Liver (tissue), 3 donors: ENCODE measurements around the gene PLCG2.

Source experiments
- EGR1 ChIP-seq, 2 donors: IDR thresholded peaks; 2 replicates each; pipeline ENCODE4 v1.6.1; 2016 to 2018; ENCODE audit warnings: antibody characterized with exemption in 2 of 2, low read depth in 2 of 2
- FOXA1 ChIP-seq: IDR thresholded peaks from 2 replicates; pipeline ENCODE4 v1.6.1; 2016; ENCODE audit warnings: antibody characterized with exemption
- GABPA ChIP-seq, 2 donors: IDR thresholded peaks in 1 of 2; conservative IDR thresholded peaks in 1 of 2; 2 replicates each; pipeline ENCODE4 v1.6.1; 2016; ENCODE audit warnings: antibody characterized with exemption in 2 of 2, mild to moderate bottlenecking in 1 of 2, moderate library complexity in 1 of 2
- RAD21 ChIP-seq, 2 donors: IDR thresholded peaks; 2 replicates each; pipeline ENCODE4 v1.6.1; 2016; ENCODE audit warnings: antibody characterized with exemption in 2 of 2, mild to moderate bottlenecking in 2 of 2
- SP1 ChIP-seq: IDR thresholded peaks from 2 replicates; pipeline ENCODE4 v1.6.1; 2018; ENCODE audit warnings: antibody characterized with exemption, mild to moderate bottlenecking
- TAF1 ChIP-seq: conservative IDR thresholded peaks from 2 replicates; pipeline ENCODE4 v1.6.1; 2016; ENCODE audit warnings: antibody characterized with exemption, mild to moderate bottlenecking
- YY1 ChIP-seq: IDR thresholded peaks from 2 replicates; pipeline ENCODE4 v1.6.1; 2016; ENCODE audit warnings: antibody characterized with exemption, mild to moderate bottlenecking
- TF ChIP-seq, protein P1 (sequence below): fragments of 150-350 bp; IDR thresholded peaks from 2 replicates; pipeline ENCODE4 v1.5.1; 2017; ENCODE audit warnings: improper control_type of control experiment, low read depth, low read length; ENCODE audit not compliant: missing input control
- TF ChIP-seq, protein P2 (sequence below): IDR thresholded peaks from 2 replicates; pipeline ENCODE4 v1.6.1; 2016; ENCODE audit warnings: antibody characterized with exemption
- TF ChIP-seq, protein P3 (sequence below): IDR thresholded peaks from 2 replicates; pipeline ENCODE4 v1.6.1; 2016; ENCODE audit warnings: antibody characterized with exemption, mild to moderate bottlenecking
- TF ChIP-seq, protein P4 (sequence below): IDR thresholded peaks from 2 replicates; pipeline ENCODE4 v1.6.1; 2016; ENCODE audit warnings: antibody characterized with exemption
- donor health status: healthy.
- donor health status: healthy.

DNA sequence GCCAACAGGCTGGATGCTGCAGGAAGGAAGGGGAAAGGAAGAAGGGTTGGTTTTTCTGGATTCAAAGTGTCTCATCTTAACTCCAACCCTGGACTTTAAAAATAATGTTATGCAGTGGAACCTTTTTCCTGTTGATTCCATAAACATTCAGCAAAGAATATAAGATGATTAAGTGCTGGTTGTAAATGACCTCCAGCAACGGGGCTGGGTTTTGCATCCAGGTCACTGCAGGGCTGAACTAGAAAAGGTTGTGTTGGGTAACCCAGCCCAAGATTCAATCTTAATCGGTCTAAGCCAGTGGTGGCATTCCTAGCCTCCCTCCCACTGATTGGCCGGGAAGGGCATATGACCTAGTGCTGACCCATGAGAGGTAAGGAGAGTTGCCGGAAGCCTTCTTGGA lies 34.2 kb upstream of the PLCG2 start:
- TF ChIP-seq RAD21 (IDR thresholded peaks at IDR 0.05) = no peak
- TF ChIP-seq, protein P1, sequence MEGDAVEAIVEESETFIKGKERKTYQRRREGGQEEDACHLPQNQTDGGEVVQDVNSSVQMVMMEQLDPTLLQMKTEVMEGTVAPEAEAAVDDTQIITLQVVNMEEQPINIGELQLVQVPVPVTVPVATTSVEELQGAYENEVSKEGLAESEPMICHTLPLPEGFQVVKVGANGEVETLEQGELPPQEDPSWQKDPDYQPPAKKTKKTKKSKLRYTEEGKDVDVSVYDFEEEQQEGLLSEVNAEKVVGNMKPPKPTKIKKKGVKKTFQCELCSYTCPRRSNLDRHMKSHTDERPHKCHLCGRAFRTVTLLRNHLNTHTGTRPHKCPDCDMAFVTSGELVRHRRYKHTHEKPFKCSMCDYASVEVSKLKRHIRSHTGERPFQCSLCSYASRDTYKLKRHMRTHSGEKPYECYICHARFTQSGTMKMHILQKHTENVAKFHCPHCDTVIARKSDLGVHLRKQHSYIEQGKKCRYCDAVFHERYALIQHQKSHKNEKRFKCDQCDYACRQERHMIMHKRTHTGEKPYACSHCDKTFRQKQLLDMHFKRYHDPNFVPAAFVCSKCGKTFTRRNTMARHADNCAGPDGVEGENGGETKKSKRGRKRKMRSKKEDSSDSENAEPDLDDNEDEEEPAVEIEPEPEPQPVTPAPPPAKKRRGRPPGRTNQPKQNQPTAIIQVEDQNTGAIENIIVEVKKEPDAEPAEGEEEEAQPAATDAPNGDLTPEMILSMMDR = no peak
- no peak for TF ChIP-seq TAF1
- no peak for TF ChIP-seq GABPA (IDR thresholded peaks at IDR 0.05 in 1 of 2, conservative IDR thresholded peaks at IDR 0.05 in 1 of 2)
- TF ChIP-seq, protein P2, sequence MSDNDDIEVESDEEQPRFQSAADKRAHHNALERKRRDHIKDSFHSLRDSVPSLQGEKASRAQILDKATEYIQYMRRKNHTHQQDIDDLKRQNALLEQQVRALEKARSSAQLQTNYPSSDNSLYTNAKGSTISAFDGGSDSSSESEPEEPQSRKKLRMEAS = no peak
- TF ChIP-seq, protein P3, sequence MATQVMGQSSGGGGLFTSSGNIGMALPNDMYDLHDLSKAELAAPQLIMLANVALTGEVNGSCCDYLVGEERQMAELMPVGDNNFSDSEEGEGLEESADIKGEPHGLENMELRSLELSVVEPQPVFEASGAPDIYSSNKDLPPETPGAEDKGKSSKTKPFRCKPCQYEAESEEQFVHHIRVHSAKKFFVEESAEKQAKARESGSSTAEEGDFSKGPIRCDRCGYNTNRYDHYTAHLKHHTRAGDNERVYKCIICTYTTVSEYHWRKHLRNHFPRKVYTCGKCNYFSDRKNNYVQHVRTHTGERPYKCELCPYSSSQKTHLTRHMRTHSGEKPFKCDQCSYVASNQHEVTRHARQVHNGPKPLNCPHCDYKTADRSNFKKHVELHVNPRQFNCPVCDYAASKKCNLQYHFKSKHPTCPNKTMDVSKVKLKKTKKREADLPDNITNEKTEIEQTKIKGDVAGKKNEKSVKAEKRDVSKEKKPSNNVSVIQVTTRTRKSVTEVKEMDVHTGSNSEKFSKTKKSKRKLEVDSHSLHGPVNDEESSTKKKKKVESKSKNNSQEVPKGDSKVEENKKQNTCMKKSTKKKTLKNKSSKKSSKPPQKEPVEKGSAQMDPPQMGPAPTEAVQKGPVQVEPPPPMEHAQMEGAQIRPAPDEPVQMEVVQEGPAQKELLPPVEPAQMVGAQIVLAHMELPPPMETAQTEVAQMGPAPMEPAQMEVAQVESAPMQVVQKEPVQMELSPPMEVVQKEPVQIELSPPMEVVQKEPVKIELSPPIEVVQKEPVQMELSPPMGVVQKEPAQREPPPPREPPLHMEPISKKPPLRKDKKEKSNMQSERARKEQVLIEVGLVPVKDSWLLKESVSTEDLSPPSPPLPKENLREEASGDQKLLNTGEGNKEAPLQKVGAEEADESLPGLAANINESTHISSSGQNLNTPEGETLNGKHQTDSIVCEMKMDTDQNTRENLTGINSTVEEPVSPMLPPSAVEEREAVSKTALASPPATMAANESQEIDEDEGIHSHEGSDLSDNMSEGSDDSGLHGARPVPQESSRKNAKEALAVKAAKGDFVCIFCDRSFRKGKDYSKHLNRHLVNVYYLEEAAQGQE = no peak
- TF ChIP-seq, protein P4, sequence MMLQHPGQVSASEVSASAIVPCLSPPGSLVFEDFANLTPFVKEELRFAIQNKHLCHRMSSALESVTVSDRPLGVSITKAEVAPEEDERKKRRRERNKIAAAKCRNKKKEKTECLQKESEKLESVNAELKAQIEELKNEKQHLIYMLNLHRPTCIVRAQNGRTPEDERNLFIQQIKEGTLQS = no peak
- TF ChIP-seq YY1 = no peak
- no peak for TF ChIP-seq SP1
- TF ChIP-seq FOXA1 = no peak
- no peak for TF ChIP-seq EGR1 (IDR thresholded peaks at IDR 0.05; ENCODE audit: low read depth in 2 of 2)
